Activated CD4-positive, alpha-beta T cell treated with anti-CD3 and anti-CD28 coated beads, Interleukin-2, amount 50 U/mL, for 16 hours (primary cell): ENCODE results near the gene IRX3.

ENCODE experiments used
- DNase-seq: peaks from one replicate; pipeline ENCODE4 v3.0.0-alpha.2; 2020

The IRX3 gene

DNA sequence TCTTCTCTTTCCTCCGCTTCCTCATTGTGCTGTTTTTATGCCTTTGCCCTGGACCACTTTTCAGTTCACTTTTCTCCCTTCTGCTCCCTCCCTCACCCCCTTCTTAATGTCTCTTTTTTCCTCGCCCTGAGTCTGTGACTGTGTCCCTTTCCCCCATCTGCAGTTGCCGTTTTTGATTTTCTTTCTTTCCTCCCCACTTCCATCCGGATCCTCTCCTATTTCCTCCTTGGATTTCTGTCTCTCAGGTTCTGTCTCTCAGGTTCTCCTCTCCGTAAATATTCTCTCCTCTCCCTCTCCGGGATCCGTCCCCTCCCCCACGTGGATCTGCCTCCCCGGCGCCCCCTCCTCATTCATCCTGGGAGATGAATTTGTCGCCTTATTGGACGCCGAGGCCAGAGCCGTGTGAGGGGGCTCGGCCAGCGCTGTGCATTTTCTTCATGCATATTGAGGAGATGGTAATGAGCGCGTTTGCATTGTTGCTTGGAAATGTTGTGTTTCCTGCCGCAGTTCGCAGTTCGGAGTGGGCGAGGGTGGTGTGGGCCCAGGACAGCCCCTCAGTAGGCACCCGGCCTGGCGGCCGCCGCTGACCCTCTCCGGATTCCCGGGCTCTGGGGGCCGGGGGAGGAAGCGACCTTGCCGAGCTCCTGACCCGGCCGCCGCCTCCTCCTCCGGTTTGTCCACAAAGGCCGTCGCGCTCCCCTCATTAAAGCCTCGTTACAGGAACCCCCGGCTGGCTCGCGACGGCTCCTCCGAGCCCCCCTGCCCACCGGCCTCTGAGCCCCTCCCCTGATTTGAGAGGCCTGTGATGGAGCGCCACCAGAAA is 4.5 kb upstream of the IRX3 start:
- no peak for DNase-seq

DNA sequence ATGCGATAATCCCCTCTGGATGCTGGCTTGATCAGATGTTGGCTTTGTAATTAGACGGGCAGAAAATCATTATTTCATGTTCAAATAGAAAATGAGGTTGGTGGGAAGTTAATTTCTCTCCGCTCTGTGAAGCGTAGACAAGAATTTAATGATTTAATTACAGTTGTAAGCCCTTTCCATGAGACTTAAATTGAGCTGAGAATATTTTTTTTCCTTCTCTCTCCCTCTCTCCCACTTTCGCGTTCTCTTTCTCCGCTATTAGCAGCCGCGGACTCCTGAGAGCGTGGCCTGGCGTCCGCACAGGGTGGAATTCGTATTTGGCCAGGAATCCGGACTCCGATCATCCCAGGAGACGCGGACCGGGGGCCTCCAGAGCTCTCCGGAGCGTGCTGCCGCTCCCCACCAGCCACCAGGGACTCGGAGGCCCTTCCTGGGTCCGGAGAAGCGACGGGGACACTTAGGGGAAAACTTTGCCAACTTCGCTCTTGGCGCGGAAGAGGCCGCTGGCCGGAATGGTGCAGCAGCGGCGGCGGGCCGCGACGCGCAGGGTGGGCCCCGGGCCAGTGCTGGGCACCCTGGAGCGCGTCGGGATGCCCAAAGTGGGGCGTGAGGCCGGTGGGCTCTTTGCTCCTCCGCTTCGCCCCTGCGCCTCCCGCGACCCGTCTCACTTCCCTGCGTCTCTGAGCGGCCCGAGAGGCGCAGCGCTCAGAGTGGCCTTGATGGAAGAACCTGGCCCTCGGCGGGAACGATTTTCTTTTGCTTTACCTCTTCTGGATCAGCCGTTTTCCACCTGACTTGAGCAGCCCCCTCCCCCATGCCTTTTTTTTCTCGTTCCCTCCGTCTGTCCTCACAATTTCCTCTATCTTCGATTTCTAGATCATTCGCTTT is 3.6 kb upstream of the IRX3 start:
- no peak for DNase-seq

DNA sequence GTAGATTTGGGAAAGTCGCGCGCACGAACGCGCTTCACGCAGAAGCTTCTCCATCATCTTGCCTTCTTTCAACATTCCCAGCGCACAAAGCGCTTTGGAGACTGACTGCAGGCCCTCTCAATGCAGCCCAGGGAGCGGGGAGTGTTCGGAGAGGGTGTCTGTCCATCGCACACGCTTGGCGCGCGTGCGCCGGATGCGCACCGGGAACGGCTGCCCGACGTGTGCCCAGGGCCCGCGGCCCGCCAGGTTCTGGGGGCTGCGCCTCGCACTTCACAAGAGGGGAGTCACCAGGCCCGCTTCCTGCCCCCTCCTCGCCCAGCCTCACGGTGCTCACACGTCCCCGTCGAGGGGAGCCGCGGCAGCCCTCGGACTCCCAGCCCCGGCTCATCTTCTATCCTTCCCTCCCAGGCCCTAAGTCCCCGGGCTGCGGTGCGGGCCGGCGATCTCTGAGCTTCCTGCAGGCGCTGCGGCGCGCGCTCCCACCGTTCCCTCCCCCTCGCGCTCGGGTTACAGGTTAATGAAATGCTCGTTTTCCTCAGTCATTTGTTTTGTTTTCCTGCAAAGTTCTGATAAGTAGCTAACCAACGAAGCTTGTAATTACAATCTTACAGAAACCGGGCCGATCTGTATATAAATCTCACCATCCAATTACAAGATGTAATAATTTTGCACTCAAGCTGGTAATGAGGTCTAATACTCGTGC is 2.8 kb upstream of the IRX3 start:
- DNase-seq = no peak

DNA sequence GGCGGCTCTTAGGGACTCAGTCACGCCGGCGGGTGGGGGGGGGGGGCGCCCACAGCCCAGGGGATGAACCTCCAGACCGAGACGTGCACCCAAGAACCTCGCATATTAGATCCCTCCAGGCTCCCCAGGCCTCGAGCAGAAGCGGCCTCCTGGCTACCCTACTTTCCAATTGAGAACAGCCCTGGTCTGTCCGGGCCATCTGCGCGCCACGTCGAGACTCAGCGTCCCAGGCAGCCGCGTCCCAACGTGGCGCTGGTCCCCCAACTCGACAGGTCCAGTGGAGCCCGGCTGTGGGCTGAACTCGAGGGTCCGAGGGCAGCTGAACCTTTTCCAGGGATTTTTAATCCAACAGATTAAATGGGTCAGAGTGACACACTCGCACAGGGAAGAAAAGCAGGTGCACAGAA is 2.3 kb upstream of the IRX3 start:
- no peak for DNase-seq

DNA sequence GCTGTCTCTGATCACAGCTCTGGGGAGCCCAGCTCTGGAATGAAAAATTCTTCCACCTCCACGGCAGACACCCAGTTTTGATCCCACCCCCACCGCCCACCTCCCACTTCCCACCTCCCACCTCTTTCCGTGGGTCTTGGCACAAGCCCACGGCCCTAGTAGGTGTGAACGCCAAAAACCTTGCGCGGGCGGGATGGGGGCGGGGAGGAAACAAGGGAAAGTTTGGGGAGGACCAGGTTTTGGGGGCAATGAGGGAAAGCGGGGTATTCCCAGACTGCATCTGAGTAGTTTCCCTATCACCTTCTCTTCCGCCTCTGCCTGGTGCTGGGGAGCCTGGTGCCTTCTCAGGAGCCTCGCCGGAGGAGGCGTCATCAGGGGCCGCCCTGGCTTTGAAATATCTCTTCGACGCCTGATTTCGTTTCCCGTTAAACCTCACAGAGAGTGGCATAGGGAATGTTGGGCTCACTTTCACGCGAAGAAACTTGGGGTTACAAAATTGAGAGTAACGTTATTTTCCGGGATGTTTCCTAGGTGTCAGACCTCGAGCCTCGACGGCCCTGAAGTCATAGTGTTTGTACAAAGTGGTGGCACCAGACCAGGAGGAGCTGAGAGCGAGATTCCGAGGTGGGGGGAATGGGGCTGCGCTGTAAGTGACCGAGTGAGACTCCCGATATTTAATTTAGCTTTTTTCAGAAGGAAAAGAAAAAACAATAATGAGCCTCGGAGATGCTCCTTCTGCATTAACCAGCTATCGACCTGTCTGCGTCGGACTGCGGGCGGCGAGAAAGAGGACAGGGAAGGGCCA is 1.6 kb upstream of the IRX3 start:
- no peak for DNase-seq

DNA sequence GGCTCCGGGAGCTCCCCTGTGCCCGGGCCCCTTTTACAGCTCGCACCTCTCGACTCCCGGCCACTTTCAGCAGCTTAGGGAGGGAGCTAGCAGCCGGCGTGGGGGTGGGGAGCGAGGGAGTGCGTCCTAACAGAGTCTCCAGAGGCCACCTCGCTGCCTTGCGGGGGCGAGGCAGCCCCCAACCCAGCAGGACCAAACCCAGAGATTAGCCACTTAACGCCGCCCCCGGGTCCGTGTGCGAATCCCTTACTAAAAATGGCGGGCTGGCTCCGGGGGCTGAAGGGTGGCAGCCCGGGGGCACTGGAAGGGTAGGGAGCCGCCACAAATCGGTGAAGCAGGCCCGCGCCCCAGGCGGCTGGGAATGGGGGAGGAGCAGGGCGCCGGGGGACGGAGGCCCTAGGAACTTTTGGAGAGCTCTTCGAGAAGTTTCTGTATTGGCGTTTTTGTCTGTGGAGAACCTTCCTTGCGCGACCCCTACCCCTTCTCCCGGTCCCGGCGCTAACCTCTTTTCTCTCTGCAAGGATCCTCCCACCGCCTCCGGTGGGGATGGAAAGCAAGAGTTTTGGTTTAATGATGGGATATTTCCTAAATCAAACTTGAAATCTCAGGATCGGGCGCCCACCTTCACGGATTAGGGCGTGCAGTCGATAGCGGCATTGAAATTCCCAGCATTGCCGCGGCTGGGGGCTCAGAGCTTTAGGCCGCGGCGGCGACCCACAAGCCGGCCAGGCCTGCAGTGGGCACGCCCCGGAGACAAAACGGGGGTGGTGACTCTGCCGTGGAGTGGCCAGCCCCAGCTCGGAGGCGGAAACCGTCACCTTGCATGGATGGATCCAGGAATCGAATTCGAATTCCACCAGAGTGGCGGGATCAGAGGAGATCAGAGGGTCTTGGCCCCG is 793 bp upstream of the IRX3 start:
- DNase-seq = no peak

DNA sequence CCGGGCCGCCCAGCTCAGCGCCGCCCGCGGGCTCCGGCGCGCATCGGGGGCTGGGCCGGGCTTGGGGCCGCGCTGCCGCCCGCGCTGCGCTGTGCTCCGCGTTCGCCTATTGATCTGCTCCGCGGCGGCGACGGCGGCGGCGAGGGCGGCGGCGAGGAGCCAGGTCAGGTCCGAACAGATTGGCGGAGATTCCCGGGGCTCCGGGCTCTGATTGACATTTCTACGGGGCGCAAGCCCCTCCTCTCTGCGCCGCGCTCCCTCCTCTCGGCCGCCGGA is 559 bp downstream of the IRX3 start:
- DNase-seq = no peak

DNA sequence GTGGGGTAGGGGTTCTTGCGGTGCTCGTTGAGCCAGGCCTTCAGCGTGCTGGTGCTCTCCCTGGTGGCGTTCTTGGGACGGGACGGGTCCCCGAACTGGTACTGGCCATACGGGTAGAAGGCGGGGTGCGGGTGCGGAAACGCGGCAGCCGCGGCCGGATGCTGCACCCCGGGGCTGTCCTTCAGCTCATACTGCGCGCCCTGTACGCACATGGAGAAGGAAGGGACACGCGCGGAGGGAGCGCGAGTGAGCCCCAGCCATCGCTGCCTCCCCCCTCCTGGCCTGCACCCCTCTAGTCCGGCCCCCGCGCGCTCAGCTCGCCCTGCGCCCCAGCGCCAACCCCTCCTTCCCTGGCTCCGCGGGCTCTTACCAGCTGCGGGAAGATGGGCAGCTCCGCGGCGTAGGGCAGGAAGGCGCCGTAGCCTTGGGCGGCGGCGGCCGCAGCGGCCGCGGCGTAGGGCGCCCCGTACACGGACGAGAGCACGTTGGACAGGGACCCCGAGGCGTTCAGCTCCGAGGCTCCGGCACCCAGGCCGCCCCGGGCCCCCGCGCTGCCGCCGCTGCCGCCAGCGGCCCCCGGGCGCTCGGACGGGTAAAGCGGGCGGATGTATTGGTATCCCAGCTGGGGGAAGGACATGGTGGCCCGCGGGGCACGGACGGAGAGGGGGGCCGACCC is 1.0 kb downstream of the IRX3 start:
- DNase-seq = no peak

DNA sequence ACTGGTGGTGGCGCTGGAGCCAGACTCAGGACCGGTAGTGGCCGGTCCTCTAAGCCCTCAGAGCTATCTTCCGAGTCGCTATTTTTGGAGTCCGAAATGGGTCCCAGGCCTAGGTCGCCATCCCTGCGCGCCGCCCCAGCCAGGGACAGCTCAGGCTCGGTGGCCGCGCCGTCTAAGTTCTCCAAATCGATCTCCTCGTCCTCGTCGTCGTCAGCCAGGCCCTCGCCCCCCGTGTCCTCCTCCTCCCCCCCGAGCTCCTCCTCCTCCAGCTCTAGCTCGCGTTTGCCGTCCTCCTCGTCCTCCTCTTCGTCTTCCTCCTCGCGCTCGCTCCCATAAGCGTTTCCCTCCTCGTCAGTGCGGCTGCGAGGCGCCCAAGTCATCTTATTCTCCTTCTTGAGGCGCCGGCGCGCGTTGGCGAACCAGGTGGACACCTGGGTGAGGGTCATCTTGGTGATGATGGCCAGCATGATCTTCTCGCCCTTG is 1.6 kb downstream of the IRX3 start:
- DNase-seq = no peak

DNA sequence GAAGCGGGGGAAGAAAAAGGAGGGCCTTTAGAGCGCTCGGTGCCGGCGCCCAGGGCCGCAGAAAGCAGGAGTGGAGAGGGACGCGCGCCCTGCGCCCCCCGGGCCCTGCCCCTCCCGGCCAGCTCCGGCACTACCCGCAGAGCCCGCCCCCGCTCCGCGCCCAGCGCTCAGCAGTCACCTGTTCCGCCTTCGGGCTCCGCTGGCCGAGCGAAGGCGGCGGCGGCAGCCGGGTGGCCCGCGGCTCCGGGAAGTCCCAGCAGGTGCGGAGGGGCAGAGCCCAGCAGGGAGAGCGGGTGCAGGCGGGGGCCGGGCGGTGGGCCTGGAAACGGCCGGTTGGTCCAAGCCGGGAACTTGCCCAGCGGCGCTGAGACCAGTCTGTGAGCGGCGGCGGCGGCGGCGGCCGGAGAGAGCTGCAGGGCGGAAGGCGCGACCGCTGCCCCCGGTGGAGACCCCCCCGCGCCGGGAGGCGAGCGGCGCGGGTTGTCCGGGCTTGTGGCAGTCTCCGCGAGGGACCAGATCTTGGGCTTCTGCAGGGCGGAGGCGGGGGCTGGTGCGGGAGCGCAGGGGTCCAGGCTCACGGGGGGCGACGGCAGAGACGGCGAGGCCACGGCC is 2.2 kb downstream of the IRX3 start:
- DNase-seq = no peak

DNA sequence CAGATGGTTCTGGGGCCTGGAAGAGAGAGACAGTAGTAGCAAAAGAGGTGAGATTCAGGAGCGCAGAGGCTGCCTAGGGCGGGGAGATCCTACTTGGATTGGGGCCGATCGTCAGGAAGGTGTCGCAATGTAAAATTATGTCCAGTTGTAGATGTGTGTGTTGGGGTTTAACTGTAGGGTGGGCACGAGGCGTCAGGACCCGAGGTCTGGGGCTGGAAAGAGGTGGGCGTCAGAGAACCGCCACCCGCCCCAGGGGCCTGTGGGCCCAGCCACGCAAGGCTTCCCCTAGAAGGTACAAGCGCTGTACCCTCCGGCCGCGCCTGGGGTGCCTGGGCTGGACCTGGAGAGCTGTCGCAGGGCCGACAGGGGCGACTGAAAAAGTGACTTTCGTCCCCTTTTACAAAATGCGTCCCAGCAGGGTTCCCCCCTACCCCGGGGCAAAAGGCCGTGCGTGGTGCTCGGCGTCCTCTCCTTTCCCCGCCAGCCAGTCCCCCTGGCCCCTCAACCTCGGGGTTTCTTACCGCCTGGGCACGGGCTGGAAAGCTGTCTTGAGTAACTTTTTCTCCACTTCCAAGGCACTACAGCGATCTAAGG is 2.8 kb downstream of the IRX3 start:
- DNase-seq = no peak

DNA sequence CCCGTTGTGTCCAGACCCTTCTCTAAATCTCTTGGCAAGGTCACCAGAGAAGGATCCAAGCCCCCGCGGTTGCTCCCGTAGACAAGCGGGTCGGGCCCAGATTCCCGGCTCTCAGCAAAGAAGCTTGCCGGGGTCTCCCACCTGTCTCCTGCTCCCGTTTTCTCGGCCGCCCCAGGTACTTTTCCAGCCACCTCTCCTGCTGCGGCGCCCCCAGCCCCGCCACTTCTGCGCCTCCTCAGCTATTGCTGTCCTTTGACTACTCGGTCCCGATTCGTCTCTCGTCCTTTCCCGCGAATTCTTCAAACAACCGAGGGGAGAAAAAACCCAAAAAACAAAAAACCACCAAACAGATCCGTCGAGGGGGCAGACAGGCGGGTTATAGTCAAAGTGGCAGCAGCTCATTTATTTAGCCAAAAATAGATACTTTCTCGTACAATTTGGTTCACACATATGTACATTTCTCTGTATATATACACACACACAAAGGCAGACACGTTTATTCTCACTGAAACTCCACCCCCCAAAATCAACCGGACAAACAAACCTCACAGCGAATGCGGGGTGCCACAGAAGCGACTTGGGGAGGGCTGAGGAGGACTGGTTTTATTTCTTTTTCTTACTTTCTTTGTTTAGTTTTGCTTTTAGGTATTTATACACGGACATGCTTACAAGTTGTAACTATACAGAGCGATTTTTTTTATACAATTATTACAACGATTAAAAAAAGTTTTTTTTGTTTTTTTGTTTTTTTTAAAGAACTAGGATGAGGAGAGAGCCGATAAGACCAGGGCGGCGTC is 3.5 kb downstream of the IRX3 start:
- no peak for DNase-seq

DNA sequence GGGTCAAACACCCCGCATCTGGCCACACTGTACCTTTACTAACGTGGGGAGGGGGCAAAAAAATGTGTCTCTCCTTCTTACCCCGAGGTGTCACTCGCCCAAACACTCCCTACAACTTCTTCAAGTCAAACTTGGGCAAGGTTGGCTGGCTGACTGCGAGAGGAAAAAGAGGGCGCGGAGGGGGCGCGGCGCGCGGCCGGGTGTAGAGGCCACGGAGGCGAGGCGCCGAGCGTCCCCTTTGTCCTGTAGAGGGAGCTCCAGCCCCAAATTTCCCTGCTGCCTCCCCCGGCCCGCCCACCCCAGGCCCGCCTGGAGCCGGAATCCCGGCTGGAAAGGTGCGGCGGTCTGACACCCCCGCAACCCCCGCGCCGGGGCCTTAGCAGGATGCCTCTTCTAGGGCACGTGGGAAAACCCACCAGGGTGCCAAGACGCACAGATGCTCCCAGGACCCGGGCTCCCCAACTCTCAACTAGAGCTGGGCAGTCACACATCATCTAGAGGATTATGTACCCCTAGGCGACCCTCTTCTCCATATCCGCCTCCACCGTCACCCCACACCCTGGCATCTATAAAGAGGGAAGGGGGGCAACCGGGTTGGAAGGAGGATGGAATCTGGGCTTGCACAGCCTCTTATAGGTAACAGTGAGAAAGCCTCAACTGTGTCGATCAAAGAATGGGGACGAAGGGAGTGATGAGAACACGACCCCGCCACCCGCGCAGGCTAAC is 4.2 kb downstream of the IRX3 start:
- DNase-seq = peak; percentile 45

DNA sequence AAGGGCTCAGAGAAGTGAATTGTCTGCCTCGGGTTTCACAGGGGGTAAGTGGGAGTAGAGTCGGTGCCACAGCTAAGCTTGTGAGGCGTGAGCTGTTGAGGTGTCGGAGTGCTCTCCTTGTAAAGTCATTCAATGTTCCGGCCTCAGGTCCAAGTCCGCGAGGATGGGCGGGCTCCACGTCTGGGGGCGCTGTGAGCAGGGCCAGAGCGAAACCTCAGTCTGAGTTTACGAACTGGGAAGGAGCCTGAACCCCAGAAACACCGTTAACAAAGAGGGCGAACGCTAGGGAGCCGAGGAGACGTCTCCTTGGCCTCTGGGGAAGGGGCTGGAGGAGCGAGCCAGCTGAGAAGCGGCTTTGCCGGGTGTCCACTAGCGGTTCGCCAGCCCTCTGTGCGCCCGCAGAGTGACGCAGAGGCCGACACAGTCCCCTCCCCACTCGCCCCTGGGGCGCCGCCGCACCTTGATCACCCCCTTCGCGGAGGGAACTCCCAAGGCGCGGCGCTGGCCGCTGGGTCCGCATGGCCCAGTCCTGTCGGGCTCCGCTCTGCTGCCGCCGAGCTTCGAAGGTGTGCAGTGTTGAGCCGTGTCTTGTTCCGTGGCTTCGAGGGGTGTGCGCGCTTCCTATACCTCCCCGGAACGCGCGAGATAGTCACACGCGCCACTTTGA is 4.9 kb downstream of the IRX3 start:
- no peak for DNase-seq

DNA sequence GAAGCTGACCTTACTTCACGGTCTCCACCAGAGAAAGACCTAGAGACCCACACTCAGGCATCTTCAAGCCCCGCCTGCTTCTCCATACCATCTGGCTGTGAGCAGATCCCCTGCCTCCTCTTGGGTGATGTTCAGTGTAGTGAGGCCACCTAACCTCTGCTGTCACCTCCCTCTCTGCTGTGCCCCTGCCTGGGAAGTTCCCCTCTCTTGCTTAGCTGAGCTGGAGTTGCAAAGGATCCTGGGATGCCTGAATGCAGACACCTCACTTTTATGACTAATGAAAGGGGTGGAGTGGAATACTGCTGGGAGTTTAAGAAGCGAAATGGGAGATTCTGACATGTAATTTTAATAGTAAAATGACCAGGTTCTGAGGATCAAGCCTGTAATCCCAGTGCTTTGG is 5.8 kb downstream of the IRX3 start:
- DNase-seq = no peak

DNA sequence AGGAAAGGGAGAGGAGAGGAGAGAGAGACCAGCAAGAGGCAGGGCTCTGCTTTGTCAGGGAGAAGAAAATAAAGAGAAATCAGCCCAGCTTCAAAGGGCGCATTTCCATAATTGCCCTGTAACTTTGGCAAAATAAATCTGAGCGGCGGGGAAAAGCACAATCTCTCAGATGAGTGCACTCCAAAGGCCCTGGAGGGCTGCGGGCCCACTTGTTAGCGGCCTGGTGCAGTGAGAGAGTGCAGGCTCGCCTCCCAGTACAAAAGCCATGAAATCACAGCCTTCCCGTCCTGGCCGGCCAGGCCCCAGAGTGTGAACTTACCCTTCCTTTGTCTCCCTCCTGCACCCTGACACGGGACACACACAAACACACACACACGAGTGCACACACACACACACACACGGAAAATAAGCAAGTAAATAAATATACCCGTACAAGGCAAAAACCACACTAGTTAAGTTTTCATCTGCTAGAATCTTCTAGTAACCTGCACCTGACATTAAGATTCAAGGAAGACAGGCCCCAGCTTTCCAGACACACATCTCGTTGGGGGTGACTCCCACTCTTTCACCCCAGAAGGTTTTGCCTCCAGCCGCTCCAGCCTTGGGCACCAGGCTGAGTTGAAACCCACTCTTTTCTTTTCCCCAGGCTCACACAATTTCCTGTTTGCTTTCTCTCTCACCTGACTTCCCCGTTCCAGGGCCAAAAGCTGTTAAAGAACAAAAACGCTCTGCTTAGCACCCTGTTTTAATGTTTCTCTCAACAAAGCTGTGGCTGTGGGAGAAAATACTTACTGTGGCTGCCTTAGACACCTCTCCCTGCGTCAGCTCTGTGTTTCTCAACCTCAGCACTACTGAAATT is 8.5 kb downstream of the IRX3 start:
- DNase-seq = no peak

DNA sequence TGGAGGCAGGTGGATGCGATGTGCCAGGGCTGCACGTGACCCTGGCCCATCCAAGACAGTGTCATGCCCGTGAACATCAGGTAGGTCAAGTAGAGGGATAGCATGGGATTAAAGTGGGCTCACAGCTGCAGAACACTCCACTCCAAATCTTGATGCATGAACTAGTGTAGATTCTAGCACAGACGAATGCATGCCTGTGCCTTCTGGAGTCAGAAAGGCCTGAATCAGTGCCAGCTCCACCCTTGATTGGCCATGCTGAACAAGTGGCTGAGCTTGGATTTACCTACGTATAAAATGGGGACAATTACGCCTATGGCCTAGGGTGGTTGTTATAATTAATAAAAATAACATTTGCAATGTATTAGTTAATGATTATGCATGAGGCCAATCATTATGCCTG is 10.6 kb downstream of the IRX3 start:
- no peak for DNase-seq
